Activated T-helper 1 cell treated with anti-CD3 and anti-CD28 coated beads, Interleukin-12 subunit alpha, Interleukin-12 subunit beta, Interleukin-2, Interleukin-4 antibody, amounts not matched to agents 30 ng/mL and 10 ng/mL and 1 ng/mL, durations not matched to agents 14 hours and 24 hours and 36 hours (primary cell): ENCODE measurements around the gene CEPT1. TPM values are rescaled to one million over a fixed set of nuclear protein-coding genes. Genes with fewer than 3 reads are reported as not detected.

Experiments used
- DNase-seq: peaks from one replicate; pipeline ENCODE4 v3.0.0; 2021; ENCODE audit warnings: low spot score
- H3K27ac Mint-ChIP-seq: one replicate; pipeline ENCODE4 v1.8.0; 2021; ENCODE audit warnings: mild to moderate bottlenecking, mixed read lengths
- H3K27me3 Mint-ChIP-seq: one replicate; pipeline ENCODE4 v1.8.0; 2022; ENCODE audit warnings: mild to moderate bottlenecking, moderate library complexity, mixed read lengths; ENCODE audit not compliant: insufficient read depth
- H3K36me3 Mint-ChIP-seq: one replicate; pipeline ENCODE4 v1.8.0; 2021; ENCODE audit warnings: low read depth, mixed read lengths
- H3K4me1 Mint-ChIP-seq: one replicate; pipeline ENCODE4 v1.8.0; 2021; ENCODE audit warnings: low read depth, mixed read lengths
- H3K4me3 Mint-ChIP-seq: one replicate; pipeline ENCODE4 v1.8.0; 2021; ENCODE audit warnings: mild to moderate bottlenecking, moderate library complexity, mixed read lengths
- H3K9me3 Mint-ChIP-seq: one replicate; pipeline ENCODE4 v1.8.0; 2021; ENCODE audit warnings: mixed read lengths
- intact Hi-C: fragments of 100-400 bp; cut with micrococcal nuclease; formaldehyde crosslinking; loops from one replicate; pipeline ENCODE4 v1.15.1; 2024
- total RNA-seq: library from RNA; stranded (reverse); gene quantifications from 2 replicates; pipeline ENCODE4 v1.2.3, GENCODE V29; 2022

CEPT1 gene
- total RNA-seq, 1 donor from 2014 or later = 37.3 TPM

DNA sequence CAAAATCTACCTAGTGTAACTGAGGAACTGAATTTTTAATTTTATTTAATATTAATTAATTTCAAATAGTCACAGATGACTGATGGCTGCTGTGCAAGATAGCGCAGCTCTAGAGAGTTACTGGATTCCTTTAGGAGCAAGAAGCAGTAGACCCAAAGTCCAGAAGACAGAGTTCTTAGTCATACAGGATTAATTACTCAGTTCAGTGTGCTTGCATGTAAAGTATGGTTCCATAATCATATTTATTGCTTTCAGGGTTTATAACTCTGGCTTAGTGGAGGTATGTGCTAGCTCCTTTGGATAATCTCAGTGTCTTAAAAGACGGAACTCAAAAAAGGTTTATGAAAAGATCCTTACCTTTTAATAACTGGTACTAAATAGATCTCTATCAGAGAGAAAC, 17.4 kb downstream of the CEPT1 start:
- H3K36me3 Mint-ChIP-seq = peaks cover 44% of the 10 kb centered on the region
- no peak overlapping the region for H3K4me3 Mint-ChIP-seq
- H3K27me3 Mint-ChIP-seq = no peaks in the 10 kb centered on the region
- H3K27ac Mint-ChIP-seq = no peak overlapping the region
- no peak for DNase-seq
- intact Hi-C loops = no loop called here
- no peaks in the 10 kb centered on the region for H3K9me3 Mint-ChIP-seq
- H3K4me1 Mint-ChIP-seq = peaks cover 34% of the 10 kb centered on the region

- Mint-ChIP-seq H3K9me3 (no peaks in the 10 kb centered on the region), H3K36me3 (peaks cover 20% of the 10 kb centered on the region), H3K4me1 (peaks cover 5% of the 10 kb centered on the region), H3K4me3 (no peak overlapping the region), H3K27ac (no peak overlapping the region), H3K27me3 (no peaks in the 10 kb centered on the region)
- no peak for DNase-seq
- intact Hi-C loops = no loop called here
Measured at GRCh38 chr1:111161843-111162487, 21.9 kb downstream of the CEPT1 start.

DNA sequence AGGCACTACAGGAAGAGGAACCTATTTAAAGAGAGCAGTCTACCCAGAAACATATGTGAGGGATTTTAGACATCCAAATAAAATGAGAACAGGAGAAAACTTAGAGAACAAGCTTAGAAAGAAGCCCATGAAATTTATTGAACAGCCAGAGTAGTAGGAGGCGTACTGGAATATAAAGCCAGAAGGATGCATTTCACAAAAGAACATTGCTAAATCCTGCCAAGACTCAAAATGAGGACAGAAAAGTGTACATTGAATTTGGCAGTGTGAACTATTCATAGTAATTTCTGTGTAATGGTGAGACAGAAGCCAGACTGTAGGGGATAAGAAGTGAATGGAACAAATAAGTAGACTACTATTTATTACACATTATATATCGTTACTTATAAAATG, 22.5 kb downstream of the CEPT1 start:
- Mint-ChIP-seq H3K4me3 (no peak overlapping the region), H3K27ac (no peak overlapping the region), H3K9me3 (no peaks in the 10 kb centered on the region), H3K27me3 (no peaks in the 10 kb centered on the region), H3K36me3 (peaks cover 20% of the 10 kb centered on the region), H3K4me1 (peaks cover 5% of the 10 kb centered on the region)
- no peak for DNase-seq
- intact Hi-C loops = no loop called here

DNA sequence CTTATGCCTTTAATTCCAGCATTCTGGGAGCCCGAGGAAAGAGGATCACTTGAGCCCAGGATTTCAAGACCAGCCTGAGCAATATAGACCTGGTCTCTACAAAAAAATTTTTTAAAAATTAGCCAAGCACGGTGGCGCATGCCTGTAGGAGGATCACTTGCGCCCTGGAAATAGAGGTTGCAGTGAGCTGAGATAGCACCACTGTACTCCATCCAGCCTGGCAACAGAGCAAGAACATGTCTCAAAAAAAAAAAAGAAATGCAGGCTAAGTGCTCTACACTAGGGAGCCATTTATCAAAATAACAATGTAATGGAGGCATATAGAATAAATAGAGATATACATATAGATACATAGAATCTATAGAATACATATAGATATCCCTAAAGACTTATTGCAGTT, 23.3 kb downstream of the CEPT1 start:
- intact Hi-C loops = no loop called here
- Mint-ChIP-seq H3K4me1 (peaks cover 5% of the 10 kb centered on the region), H3K27ac (no peak overlapping the region), H3K36me3 (peaks cover 25% of the 10 kb centered on the region), H3K27me3 (no peaks in the 10 kb centered on the region), H3K4me3 (no peak overlapping the region), H3K9me3 (no peaks in the 10 kb centered on the region)
- DNase-seq = no peak

GRCh38 chr1:111164151-111164550, 24.1 kb downstream of the CEPT1 start:
- Mint-ChIP-seq H3K4me1 (peaks cover 5% of the 10 kb centered on the region), H3K36me3 (peaks cover 24% of the 10 kb centered on the region), H3K4me3 (no peak overlapping the region), H3K27ac (no peak overlapping the region), H3K9me3 (no peaks in the 10 kb centered on the region), H3K27me3 (no peaks in the 10 kb centered on the region)
- no peak for DNase-seq
- intact Hi-C loops = no loop called here

DNA sequence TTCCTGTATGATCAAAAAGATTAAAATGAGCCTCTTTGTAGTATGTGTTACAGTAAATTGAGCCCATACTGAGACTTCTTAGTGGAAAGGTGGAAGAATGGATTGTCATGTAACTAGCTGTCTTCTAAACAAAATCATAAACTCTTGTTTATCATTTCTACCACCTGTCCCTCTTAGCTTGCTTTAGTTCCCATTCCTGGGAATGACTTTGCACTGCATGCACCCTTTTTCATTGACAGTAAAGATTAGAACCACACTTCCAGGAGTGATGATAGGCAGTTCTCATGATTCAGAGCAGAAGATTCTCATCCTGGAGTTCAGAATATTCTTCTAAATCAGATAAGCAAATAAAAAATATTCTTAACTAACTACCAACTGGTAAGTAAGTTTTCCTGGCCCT, 32.4 kb downstream of the CEPT1 start:
- no peak overlapping the region for H3K4me3 Mint-ChIP-seq
- H3K27me3 Mint-ChIP-seq = no peaks in the 10 kb centered on the region
- no peaks in the 10 kb centered on the region for H3K9me3 Mint-ChIP-seq
- H3K36me3 Mint-ChIP-seq = peaks cover 26% of the 10 kb centered on the region
- H3K4me1 Mint-ChIP-seq = no peaks in the 10 kb centered on the region
- H3K27ac Mint-ChIP-seq = no peak overlapping the region
- intact Hi-C loops = no loop called here
- no peak for DNase-seq

DNA sequence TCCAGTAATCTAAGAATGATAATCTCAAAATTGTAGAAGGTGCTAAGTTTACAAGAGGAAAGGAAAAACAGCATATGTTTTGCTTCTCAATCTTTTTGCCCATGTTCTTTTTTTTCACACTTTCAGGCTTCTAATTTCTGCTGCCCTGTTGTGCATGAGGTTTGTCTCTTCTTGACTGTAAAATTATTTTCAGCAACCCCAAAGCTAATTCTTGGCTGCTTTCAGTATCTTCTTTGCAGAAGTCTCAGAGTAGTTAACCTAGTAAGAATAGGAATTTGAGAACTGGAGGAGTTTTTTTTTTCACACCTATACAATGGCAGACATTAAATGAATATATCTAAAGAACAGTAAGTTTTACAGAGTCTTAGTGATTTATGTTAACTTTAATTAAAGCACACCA, 34.0 kb downstream of the CEPT1 start:
- intact Hi-C loops = no loop called here
- Mint-ChIP-seq H3K36me3 (peaks cover 29% of the 10 kb centered on the region), H3K4me3 (no peak overlapping the region), H3K9me3 (no peaks in the 10 kb centered on the region), H3K4me1 (peaks cover under 1% of the 10 kb centered on the region), H3K27me3 (no peaks in the 10 kb centered on the region), H3K27ac (no peak overlapping the region)
- DNase-seq = no peak

DNA sequence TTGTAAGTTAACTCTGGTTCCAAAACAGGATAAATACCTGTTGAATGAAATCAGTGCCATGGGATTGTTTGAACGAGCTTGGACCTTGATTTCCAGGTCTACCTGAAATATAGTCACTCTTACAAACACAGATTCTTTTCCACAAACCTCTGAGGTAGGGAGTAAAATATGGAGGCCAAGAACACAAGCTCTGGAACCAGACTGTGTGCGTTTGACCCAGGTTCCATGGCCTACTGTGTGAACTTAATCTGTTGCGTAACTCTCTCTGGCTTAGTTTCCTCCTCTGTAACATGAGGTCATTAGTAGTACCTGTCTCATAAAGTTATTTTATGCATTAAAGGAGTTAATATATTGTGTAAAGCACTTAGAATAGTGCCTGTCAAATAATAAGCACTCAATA, 35.3 kb downstream of the CEPT1 start:
- no peaks in the 10 kb centered on the region for H3K27me3 Mint-ChIP-seq
- DNase-seq = no peak
- intact Hi-C loops = no loop called here
- no peaks in the 10 kb centered on the region for H3K9me3 Mint-ChIP-seq
- peaks cover 8% of the 10 kb centered on the region for H3K4me1 Mint-ChIP-seq
- H3K4me3 Mint-ChIP-seq = no peak overlapping the region
- H3K27ac Mint-ChIP-seq = no peak overlapping the region
- H3K36me3 Mint-ChIP-seq = peaks cover 39% of the 10 kb centered on the region

DNA sequence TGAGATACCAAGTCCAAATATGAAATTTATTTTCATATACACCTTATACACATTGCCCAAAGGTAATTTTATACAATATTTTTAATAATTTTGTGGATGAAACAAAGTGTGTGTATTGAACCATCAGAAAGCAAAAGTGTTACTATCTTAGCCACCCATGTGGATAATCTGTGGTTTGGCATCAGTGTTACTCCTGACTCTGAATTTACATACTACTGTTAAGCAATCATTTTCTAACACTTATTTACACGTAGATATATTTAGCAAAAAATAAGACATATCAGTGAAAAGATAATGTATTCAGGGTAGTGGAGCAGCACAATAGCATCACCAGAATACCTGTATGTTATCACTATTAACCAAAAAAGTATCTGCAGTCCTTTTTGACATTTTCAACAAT, 36.7 kb downstream of the CEPT1 start:
- H3K4me1 Mint-ChIP-seq = peaks cover 11% of the 10 kb centered on the region
- intact Hi-C loops = no loop called here
- H3K36me3 Mint-ChIP-seq = peaks cover 46% of the 10 kb centered on the region
- H3K27ac Mint-ChIP-seq = no peak overlapping the region
- H3K27me3 Mint-ChIP-seq = no peaks in the 10 kb centered on the region
- no peaks in the 10 kb centered on the region for H3K9me3 Mint-ChIP-seq
- no peak for DNase-seq
- H3K4me3 Mint-ChIP-seq = no peak overlapping the region

DNA sequence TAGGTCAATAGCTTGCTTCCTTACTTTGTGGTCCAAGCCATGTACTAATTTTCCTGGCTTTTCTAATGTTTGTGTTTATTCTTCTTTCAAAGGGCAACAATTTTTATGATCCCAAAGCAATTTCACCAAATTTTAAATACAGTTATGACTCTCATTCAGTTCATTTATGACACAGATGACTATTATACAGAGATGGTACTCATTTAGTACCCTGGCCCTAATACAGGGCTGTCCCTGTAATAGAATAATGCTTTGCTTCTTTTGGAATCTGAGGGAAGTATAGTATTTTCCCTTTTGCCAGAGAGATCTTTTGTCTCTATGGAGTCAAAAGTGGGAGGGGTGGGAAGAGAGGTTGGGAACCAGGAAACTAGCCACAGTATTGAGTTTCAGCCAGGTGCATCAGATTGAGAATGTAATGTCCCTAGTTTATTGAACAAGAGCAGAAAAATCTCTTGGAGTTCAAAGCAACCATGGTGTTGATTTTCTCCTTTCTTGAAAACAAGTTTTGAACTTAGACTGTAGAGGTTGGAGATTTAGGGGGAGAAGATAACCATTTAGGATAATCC, 40.0 kb downstream of the CEPT1 start:
- peaks cover 14% of the 10 kb centered on the region for H3K4me1 Mint-ChIP-seq
- intact Hi-C loops = no loop called here
- no peak overlapping the region for H3K4me3 Mint-ChIP-seq
- DNase-seq = no peak
- no peaks in the 10 kb centered on the region for H3K27me3 Mint-ChIP-seq
- H3K9me3 Mint-ChIP-seq = no peaks in the 10 kb centered on the region
- no peak overlapping the region for H3K27ac Mint-ChIP-seq
- peaks cover 51% of the 10 kb centered on the region for H3K36me3 Mint-ChIP-seq

GRCh38 chr1:111182052-111182451, 42.0 kb downstream of the CEPT1 start:
- no peak for DNase-seq
- no peak overlapping the region for H3K4me3 Mint-ChIP-seq
- peaks cover 27% of the 10 kb centered on the region for H3K4me1 Mint-ChIP-seq
- intact Hi-C loops = no loop called here
- no peaks in the 10 kb centered on the region for H3K27me3 Mint-ChIP-seq
- H3K27ac Mint-ChIP-seq = no peak overlapping the region
- no peaks in the 10 kb centered on the region for H3K9me3 Mint-ChIP-seq
- peaks cover 64% of the 10 kb centered on the region for H3K36me3 Mint-ChIP-seq

DNA sequence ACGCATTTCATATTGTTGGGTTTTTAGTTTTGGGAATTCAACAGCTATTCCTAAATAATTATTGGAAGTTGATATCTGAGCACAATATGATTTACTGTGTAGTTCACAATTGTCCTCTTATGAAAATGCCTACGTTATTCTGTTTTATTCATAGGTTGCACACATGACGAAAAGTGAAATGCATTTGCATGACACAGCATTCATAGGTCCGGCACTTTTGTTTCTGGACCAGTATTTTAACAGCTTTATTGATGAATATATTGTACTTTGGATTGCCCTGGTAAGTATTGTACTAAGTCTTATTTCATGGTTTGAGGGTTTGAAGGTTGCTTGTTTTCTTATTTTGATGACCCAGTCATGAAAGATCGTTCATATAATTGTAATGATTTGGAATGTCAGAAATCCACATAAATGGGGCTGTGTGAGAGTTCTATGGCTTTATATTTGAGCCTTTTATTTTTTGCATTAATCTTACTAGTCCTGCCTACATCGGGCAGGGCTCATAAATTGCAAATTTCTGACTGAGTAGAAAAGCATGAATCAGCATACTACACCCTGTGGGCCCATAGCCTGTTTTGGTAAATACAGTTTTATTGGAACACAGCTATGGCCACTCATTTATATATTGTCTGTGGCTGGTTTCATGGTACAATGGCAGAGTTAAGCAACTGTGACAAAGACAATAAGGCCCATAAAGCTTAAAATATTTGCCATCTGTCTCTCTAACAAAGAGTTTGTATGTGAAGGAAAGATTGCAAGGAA, 43.5 kb downstream of the CEPT1 start:
- Mint-ChIP-seq H3K36me3 (peaks cover 68% of the 10 kb centered on the region), H3K4me3 (no peak overlapping the region), H3K9me3 (no peaks in the 10 kb centered on the region), H3K4me1 (peaks cover 41% of the 10 kb centered on the region), H3K27me3 (no peaks in the 10 kb centered on the region), H3K27ac (no peak overlapping the region)
- intact Hi-C loops = loop anchor here (2.0 kb wide), 1 partner anchor 15 kb away; no protein-coding TSS in a partner anchor
- DNase-seq = no peak

GRCh38 chr1:111184663-111185062, 44.6 kb downstream of the CEPT1 start:
- H3K4me1 Mint-ChIP-seq = peaks cover 47% of the 10 kb centered on the region
- DNase-seq = no peak
- intact Hi-C loops = loop anchor here (2.0 to 5.0 kb wide), 2 partner anchors 14 to 38 kb away; no protein-coding TSS in a partner anchor
- H3K27ac Mint-ChIP-seq = no peak overlapping the region
- no peaks in the 10 kb centered on the region for H3K27me3 Mint-ChIP-seq
- H3K4me3 Mint-ChIP-seq = no peak overlapping the region
- no peaks in the 10 kb centered on the region for H3K9me3 Mint-ChIP-seq
- H3K36me3 Mint-ChIP-seq = peaks cover 72% of the 10 kb centered on the region
